A375 (cell line): Measurements from ENCODE around the gene UTP14A. TPM values are rescaled to one million over a fixed set of nuclear protein-coding genes. Genes with fewer than 3 reads are reported as not detected.

Source experiments
- total RNA-seq: library from RNA; depleted of rRNA; stranded (reverse); fragments of >200 nt; shearing (Covaris generic); gene quantifications from 2 replicates; pipeline ENCODE4 v1.2.3, GENCODE V29; 2014; rRNA removed

The UTP14A gene, protein sequence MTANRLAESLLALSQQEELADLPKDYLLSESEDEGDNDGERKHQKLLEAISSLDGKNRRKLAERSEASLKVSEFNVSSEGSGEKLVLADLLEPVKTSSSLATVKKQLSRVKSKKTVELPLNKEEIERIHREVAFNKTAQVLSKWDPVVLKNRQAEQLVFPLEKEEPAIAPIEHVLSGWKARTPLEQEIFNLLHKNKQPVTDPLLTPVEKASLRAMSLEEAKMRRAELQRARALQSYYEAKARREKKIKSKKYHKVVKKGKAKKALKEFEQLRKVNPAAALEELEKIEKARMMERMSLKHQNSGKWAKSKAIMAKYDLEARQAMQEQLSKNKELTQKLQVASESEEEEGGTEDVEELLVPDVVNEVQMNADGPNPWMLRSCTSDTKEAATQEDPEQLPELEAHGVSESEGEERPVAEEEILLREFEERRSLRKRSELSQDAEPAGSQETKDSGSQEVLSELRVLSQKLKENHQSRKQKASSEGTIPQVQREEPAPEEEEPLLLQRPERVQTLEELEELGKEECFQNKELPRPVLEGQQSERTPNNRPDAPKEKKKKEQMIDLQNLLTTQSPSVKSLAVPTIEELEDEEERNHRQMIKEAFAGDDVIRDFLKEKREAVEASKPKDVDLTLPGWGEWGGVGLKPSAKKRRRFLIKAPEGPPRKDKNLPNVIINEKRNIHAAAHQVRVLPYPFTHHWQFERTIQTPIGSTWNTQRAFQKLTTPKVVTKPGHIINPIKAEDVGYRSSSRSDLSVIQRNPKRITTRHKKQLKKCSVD
- total RNA-seq = 76.7 and 97.8 TPM in 2 replicates

GRCh38 chrX:129905787-129906580, at the start of gene UTP14A:
Gene UTP14A (plus strand): TSS chrX:129906164. CDS start chrX:129906211, 47 bp downstream.

Other genes with a start within 250 kb of the UTP14A start
- gene XPNPEP2, start 167.2 kb upstream of the UTP14A start, total RNA-seq = not detected in 2 replicates
- not detected in 2 replicates for gene SASH3, start 126.2 kb upstream of the UTP14A start, total RNA-seq
- gene ZDHHC9, start 62.3 kb upstream of the UTP14A start, total RNA-seq = 7.1 and 7.7 TPM in 2 replicates
- gene BCORL1, start 76.5 kb downstream of the UTP14A start, total RNA-seq = 1.4 and 1.8 TPM in 2 replicates
- 6.3 and 7.1 TPM in 2 replicates for gene ELF4, start 204.3 kb downstream of the UTP14A start, total RNA-seq